Ishikawa (cell line): ENCODE measurements around the gene RALA.

Source experiments
- EGR1 ChIP-seq: IDR thresholded peaks from 2 replicates; pipeline ENCODE4 v1.6.1; 2012
- EP300 ChIP-seq: IDR thresholded peaks from 2 replicates; pipeline ENCODE4 v1.6.1; 2012; ENCODE audit warnings: borderline replicate concordance
- TAF1 ChIP-seq: IDR thresholded peaks from 2 replicates; pipeline ENCODE4 v1.6.1; 2012; ENCODE audit warnings: low read depth, mild to moderate bottlenecking
- TEAD4 ChIP-seq: IDR thresholded peaks from 2 replicates; pipeline ENCODE4 v1.6.1; 2012
- YY1 ChIP-seq: IDR thresholded peaks from 2 replicates; pipeline ENCODE4 v1.6.1; 2012; ENCODE audit warnings: low read depth

GRCh38 chr7:39588416-39588815 lies 35.0 kb upstream of the RALA start:
- TF ChIP-seq EGR1 (no peak), EP300 (no peak), TAF1 (no peak), TEAD4 (no peak), YY1 (no peak)
